GM12873 (cell line): ENCODE data around the gene BAZ2B.

ENCODE experiments used
- CTCF ChIP-seq: IDR thresholded peaks from 2 replicates; pipeline ENCODE4 v1.5.1; 2012; ENCODE audit warnings: low read depth, mild to moderate bottlenecking, moderate library complexity, low read length, control low read depth; ENCODE audit not compliant: insufficient read depth; ENCODE audit errors: missing control alignments

BAZ2B gene

GRCh38 chr2:159506764-159507440 is 109.4 kb downstream of the BAZ2B start:
- no peak for TF ChIP-seq CTCF

DNA sequence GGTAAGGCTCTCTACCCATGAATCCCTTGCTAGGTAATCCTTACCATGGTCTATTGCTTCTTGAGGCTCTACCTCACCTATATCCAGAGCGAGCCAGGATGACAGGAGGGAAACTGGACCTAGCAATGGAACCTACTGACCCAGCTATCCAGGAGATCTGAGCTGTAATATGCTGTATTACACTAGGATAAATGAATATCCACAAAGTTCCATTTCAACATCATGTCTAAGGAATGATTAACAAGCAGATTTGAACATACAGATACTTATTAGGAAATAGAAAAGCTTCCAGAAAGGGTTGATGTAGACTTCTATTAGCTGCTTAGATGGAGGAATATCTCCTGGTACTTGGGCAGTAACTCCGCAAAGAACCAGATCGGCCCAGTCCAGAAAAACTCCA is 110.1 kb downstream of the BAZ2B start:
- no peak for TF ChIP-seq CTCF

- no peak for TF ChIP-seq CTCF
Measured at GRCh38 chr2:159505196-159505595, 111.2 kb downstream of the BAZ2B start.

DNA sequence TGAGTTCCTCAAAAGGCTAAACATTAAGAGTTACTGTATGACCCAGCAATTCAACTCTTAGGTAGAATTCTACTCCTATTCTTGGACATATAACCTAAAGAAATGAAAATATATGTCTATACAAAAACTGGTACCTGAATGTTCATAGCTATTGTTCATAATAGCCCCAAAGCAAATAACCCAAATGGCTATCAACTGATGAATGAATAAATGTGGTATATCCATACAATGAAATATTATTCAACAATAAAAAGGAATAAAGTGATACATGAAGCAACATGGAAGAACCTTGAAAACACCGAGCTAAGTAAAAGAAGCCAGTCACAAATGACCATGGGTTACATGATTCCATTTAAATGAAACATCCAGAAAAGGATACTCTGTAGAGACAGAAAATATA is 114.6 kb downstream of the BAZ2B start:
- no peak for TF ChIP-seq CTCF

GRCh38 chr2:159497847-159498246 is 118.5 kb downstream of the BAZ2B start:
- TF ChIP-seq CTCF, result no peak

DNA sequence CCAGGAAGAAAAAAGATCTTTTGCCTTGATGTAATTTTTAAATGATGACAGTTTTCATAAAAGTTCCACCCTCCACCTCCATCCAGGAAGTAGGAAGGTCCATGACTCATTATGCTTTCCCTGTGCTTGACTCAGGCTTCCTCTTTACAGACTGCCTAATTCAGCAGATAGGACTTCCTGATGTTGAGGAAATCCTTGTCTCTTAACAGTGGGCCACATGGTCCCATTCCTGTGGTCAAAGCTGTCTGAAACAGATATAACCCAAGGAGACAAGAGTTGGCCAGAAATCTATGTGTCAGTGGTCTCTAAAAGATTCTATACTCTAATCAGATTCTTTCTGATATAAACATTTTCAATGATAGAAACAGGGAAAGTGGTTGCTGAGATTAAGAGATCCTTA is 119.1 kb downstream of the BAZ2B start:
- no peak for TF ChIP-seq CTCF

DNA sequence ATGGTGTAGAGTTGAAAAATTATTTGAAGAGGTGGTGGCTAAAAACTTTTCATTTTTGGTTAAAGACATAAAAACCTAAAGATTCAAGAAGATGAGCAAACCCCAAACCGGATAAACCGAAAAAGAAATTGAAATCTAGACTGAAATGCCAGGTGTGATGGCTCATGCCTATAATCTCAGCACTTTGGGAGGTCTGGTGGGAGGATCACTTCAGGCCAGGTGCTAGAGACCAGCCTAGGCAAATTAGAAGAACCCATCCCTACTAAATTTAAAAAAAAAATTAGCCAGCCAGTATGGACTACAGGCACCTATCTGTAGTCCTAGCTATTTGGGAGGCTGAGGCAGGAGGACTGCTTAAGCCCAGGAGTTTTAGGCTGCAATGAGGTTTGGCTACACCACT is 126.9 kb downstream of the BAZ2B start:
- TF ChIP-seq CTCF, result no peak
